MM.1S (cell line): ENCODE data around the gene PDPR.
"Not testable (repeated sequence)": the region's sequence is repeated elsewhere in the genome, so short reads cannot be mapped to it uniquely, and the experiment has no call there.

Experiments
- EZH2 ChIP-seq: fragments of 300-600 bp; sonication (generic); optimal IDR thresholded peaks from 2 replicates; pipeline ENCODE3; 2017; ENCODE audit warnings: low read depth, mild to moderate bottlenecking, antibody characterized with exemption, low read length, mixed read lengths
- EZH2phosphoT487 ChIP-seq: fragments of 300-600 bp; sonication (generic); IDR thresholded peaks from 2 replicates; pipeline ENCODE4 v1.6.1; 2018; ENCODE audit warnings: antibody characterized with exemption, low read length
- TF ChIP-seq, protein P1 (sequence below): fragments of 300-600 bp; sonication (generic); IDR thresholded peaks from 2 replicates; pipeline ENCODE4 v1.5.1; 2016; ENCODE audit warnings: antibody characterized with exemption, low read length, mixed read lengths

DNA sequence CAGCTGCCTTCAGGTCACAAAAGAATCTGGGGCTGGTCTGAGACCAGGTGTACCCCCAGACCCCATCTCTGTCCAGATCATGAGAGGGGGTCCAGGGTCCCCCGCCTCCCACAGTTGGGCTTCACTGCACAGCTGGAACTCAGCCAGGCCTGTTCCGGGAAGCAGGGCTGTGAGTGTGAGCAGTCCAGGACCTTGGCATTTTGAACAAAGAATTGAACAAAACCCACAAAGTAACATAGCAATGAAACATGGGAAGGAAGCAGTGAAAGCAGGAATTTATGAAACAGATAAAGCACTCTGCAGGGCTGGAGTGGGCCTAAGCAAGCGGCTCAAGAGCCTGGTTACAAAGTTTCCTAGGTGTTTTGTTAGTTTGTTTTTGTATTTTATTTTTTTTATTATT is 84.5 kb downstream of the PDPR start:
- TF ChIP-seq, protein P1, sequence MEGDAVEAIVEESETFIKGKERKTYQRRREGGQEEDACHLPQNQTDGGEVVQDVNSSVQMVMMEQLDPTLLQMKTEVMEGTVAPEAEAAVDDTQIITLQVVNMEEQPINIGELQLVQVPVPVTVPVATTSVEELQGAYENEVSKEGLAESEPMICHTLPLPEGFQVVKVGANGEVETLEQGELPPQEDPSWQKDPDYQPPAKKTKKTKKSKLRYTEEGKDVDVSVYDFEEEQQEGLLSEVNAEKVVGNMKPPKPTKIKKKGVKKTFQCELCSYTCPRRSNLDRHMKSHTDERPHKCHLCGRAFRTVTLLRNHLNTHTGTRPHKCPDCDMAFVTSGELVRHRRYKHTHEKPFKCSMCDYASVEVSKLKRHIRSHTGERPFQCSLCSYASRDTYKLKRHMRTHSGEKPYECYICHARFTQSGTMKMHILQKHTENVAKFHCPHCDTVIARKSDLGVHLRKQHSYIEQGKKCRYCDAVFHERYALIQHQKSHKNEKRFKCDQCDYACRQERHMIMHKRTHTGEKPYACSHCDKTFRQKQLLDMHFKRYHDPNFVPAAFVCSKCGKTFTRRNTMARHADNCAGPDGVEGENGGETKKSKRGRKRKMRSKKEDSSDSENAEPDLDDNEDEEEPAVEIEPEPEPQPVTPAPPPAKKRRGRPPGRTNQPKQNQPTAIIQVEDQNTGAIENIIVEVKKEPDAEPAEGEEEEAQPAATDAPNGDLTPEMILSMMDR = not testable (repeated sequence)
- not testable (repeated sequence) for TF ChIP-seq EZH2phosphoT487, EZH2
